Measurements from ENCODE around the gene FOXD2. TPM values are rescaled to one million over a fixed set of nuclear protein-coding genes. Genes with fewer than 3 reads are reported as not detected.

FOXD2 gene
- total and polyA plus RNA-seq, 2 donors (not counting 1 experiment from before 2014, with no cell fraction given), result 0.24 to 0.37 TPM

GRCh38 chr1:47444297-47444561, 6.4 kb downstream of the FOXD2 start:
- H3K4me3 ChIP-seq (ENCODE audit: control extremely low read depth in 1 of 5, extremely low read depth in 1 of 5, insufficient read depth in 1 of 5, low read depth in 2 of 5, low read length in 4 of 5), result no peak overlapping the region
- peaks cover 0 to 53% (median 15%) of the 10 kb centered on the region in 3 donors for H3K9me3 ChIP-seq (ENCODE audit: control extremely low read depth in 1 of 3, control insufficient read depth in 2 of 3, insufficient read depth in 1 of 3, low read length in 2 of 3)
- peaks cover 1 to 96% (median 76%) of the 10 kb centered on the region in 4 experiments for H3K27me3 ChIP-seq (replicated peaks in 1 of 4; ENCODE audit: control extremely low read depth in 1 of 4, control insufficient read depth in 3 of 4, insufficient read depth in 4 of 4, low read length in 3 of 4)
- intact Hi-C loops (cut with micrococcal nuclease), result no loop called here
- peak overlapping the region; percentile 69 for H3K4me3 Mint-ChIP-seq
- 17% methylated on average over 15 of the region's 15 CpGs for WGBS (ENCODE audit: insufficient coverage)
- no peaks in the 10 kb centered on the region for H3K79me2 ChIP-seq (ENCODE audit: control insufficient read depth, insufficient read depth, low read length)
- ATAC-seq (ENCODE audit: low read depth), result no peak
- peaks cover 16% of the 10 kb centered on the region for H3K4me1 Mint-ChIP-seq
- H3K4me1 ChIP-seq (ENCODE audit: control insufficient read depth in 2 of 2, insufficient read depth in 2 of 2, low read length in 2 of 2), result peaks cover 26 to 44% of the 10 kb centered on the region in 2 donors
- H3K27me3 Mint-ChIP-seq, result peaks cover 41% of the 10 kb centered on the region
- no peak overlapping the region for H2AFZ ChIP-seq (ENCODE audit: insufficient read depth, low read depth, low read length, poor library complexity, severe bottlenecking)
- H3K4me2 ChIP-seq (replicated peaks; ENCODE audit: low read depth, low read length, poor library complexity, severe bottlenecking), result peak overlapping the region; percentile 65
- TF ChIP-seq, protein P1, sequence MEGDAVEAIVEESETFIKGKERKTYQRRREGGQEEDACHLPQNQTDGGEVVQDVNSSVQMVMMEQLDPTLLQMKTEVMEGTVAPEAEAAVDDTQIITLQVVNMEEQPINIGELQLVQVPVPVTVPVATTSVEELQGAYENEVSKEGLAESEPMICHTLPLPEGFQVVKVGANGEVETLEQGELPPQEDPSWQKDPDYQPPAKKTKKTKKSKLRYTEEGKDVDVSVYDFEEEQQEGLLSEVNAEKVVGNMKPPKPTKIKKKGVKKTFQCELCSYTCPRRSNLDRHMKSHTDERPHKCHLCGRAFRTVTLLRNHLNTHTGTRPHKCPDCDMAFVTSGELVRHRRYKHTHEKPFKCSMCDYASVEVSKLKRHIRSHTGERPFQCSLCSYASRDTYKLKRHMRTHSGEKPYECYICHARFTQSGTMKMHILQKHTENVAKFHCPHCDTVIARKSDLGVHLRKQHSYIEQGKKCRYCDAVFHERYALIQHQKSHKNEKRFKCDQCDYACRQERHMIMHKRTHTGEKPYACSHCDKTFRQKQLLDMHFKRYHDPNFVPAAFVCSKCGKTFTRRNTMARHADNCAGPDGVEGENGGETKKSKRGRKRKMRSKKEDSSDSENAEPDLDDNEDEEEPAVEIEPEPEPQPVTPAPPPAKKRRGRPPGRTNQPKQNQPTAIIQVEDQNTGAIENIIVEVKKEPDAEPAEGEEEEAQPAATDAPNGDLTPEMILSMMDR (IDR thresholded peaks at IDR 0.05), result no peak
- no peak for TF ChIP-seq EZH2 (IDR thresholded peaks at IDR 0.05; ENCODE audit: borderline replicate concordance, insufficient read depth, low read depth, low read length, poor library complexity, severe bottlenecking)
- H3K9me3 Mint-ChIP-seq (ENCODE audit: insufficient read depth), result peaks cover 4% of the 10 kb centered on the region
- no peaks in the 10 kb centered on the region for H4K20me1 ChIP-seq (ENCODE audit: control insufficient read depth, insufficient read depth, low read length, poor library complexity, severe bottlenecking)
- no peaks in the 10 kb centered on the region for H3K36me3 ChIP-seq (replicated peaks in 1 of 2; ENCODE audit: control extremely low read depth in 1 of 2, control insufficient read depth in 1 of 2, extremely low read depth in 1 of 2, insufficient read depth in 2 of 2, low read length in 1 of 2)
- POLR2A ChIA-PET, result no interaction called here
- no peak overlapping the region for H3K9ac ChIP-seq (ENCODE audit: low read length)
- peak overlapping the region; percentile 54 for H3K27ac Mint-ChIP-seq
- no peak overlapping the region for H3K27ac ChIP-seq (ENCODE audit: low read length in 2 of 2)
- CTCF ChIA-PET, result no interaction called here
- DNase-seq, result no peak

DNA sequence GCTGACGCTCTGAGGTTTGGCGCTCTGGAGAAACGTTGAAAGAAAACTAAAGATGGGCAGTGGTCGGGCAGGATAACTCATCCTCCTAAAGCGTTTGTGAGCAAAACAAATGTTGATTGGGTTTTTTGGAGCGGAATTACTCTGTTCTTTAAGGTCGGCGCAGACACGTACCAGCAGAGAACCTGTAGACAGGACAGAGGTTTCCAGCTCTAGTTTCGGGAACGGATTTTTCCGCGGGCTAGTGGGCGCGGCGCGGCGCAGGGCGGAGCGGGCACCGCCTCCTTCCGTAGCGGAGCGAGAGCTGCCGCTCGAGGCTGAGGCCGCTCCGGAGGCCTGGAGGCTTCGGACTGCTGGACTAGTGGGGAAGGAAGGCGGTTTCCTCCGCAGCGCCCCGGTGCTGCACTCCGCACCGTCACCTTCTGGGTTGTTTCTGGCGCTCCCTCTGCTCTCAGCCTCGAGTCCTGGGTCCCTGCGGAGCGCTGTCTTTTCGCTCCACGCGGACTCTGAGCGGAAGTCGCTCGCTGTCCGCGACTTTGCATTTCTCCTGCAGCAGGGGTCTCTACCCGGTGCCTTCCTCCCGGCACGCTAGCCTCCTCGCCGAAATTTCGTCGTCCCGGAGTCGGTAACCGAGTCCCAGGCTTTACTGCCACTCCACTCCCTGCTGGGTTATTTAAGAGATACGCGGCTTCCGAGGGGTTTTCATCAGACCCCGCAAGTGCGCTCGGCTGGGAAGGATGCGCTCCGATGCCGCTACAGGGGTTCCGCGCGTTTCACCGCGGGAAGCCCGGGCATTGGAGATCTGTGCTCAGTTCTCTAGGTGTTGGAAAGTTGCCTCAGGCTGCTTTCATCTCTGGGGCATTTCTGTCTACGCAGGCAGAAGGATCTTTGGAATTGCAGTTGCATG, 7.0 kb downstream of the FOXD2 start:
- CTCF ChIA-PET, result no interaction called here
- Histone ChIP-seq H4K20me1 (ENCODE audit: control insufficient read depth, insufficient read depth, low read length, poor library complexity, severe bottlenecking) (no peaks in the 10 kb centered on the region), H3K27ac (ENCODE audit: low read length in 2 of 2) (no peak overlapping the region), H3K4me1 (ENCODE audit: control insufficient read depth in 2 of 2, insufficient read depth in 2 of 2, low read length in 2 of 2) (peaks cover 26 to 42% of the 10 kb centered on the region in 2 donors), H3K9ac (ENCODE audit: low read length) (peak overlapping the region; percentile 27), H3K36me3 (replicated peaks in 1 of 2; ENCODE audit: control extremely low read depth in 1 of 2, control insufficient read depth in 1 of 2, extremely low read depth in 1 of 2, insufficient read depth in 2 of 2, low read length in 1 of 2) (no peaks in the 10 kb centered on the region), H2AFZ (ENCODE audit: insufficient read depth, low read depth, low read length, poor library complexity, severe bottlenecking) (peak overlapping the region; percentile 17), H3K9me3 (ENCODE audit: control extremely low read depth in 1 of 3, control insufficient read depth in 2 of 3, insufficient read depth in 1 of 3, low read length in 2 of 3) (peaks cover 0 to 53% (median 15%) of the 10 kb centered on the region in 3 donors), H3K79me2 (ENCODE audit: control insufficient read depth, insufficient read depth, low read length) (no peaks in the 10 kb centered on the region), H3K27me3 (replicated peaks in 1 of 4; ENCODE audit: control extremely low read depth in 1 of 4, control insufficient read depth in 3 of 4, insufficient read depth in 4 of 4, low read length in 3 of 4) (peaks cover 1 to 96% (median 76%) of the 10 kb centered on the region in 4 experiments), H3K4me2 (replicated peaks; ENCODE audit: low read depth, low read length, poor library complexity, severe bottlenecking) (peak overlapping the region; percentile 65), H3K4me3 (ENCODE audit: control extremely low read depth in 1 of 5, extremely low read depth in 1 of 5, insufficient read depth in 1 of 5, low read depth in 2 of 5, low read length in 4 of 5) (peak overlapping the region in 2 of 5 experiments; percentile 32 to 41)
- H3K9me3 Mint-ChIP-seq (ENCODE audit: insufficient read depth), result peaks cover 4% of the 10 kb centered on the region
- H3K27me3 Mint-ChIP-seq, result peaks cover 47% of the 10 kb centered on the region
- peak overlapping the region; percentile 56 for H3K27ac Mint-ChIP-seq
- POLR2A ChIA-PET, result no interaction called here
- peak overlapping the region; percentile 69 for H3K4me3 Mint-ChIP-seq
- intact Hi-C loops (cut with micrococcal nuclease), result no loop called here
- peak; percentile 17 for ATAC-seq (ENCODE audit: low read depth)
- WGBS (ENCODE audit: insufficient coverage), result 8% methylated on average over 73 of the region's 73 CpGs
- peak; percentile 66 for DNase-seq
- H3K4me1 Mint-ChIP-seq, result peaks cover 13% of the 10 kb centered on the region
- peak; percentile 95 for TF ChIP-seq EZH2 (IDR thresholded peaks at IDR 0.05; ENCODE audit: borderline replicate concordance, insufficient read depth, low read depth, low read length, poor library complexity, severe bottlenecking)
- TF ChIP-seq, protein P1 (IDR thresholded peaks at IDR 0.05), result no peak
